HG02852 (cell line): ENCODE measurements around the gene PIK3AP1.
"Not testable (repeated sequence)": the region's sequence is repeated elsewhere in the genome, so short reads cannot be mapped to it uniquely, and the experiment has no call there.

Source experiments
- ATAC-seq: cut with Tn5 transposase; IDR thresholded peaks from one replicate; pipeline ENCODE4 v1.9.1; 2021; ENCODE audit warnings: mild to moderate bottlenecking, moderate library complexity; ENCODE audit not compliant: unreplicated experiment

Gene PIK3AP1

DNA sequence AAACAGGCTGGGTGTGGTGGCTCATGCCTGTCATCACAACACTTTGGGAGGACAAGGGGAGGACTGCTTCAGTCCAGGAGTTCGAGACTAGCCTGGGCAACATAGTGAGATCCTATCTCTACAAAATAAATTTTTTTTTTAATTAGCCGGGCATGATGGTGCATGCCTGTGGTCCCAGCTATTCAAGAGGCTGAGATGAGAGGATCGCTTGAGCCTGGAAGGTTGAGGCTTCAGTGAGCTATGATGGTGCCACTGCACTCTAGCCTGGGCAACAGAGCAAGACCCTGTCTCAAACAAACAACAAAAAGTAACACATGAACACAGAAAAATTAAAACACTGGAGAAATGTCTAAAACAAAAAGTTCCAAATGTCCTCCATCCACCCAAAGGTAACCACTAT lies 22.9 kb downstream of the PIK3AP1 start:
- no peak for ATAC-seq

DNA sequence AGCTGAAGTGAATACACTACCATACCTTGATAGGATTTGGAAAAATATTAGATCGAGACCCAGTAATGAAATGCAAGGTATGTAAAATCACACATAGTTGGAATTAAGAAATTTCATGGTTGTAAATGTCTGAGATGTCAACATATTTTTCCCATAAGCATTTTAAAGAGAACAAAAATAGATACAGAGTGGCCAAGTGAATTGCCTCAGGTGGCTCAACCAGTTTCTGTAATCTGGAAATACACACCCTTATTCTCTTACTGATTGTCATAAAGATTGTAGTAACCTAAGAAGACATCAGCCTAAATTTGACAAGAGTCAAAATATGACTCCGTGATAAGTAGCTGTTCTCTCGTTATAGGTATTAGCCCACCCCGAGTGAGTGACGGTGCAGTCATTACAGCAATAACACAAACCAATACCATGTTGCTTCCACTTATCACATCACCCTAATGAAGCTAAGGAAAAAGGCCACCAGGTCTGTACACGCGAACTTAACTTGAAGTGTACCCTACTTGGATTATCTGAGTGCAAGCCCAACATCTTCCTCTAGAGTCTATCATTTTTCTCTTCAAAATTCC lies 23.4 kb downstream of the PIK3AP1 start:
- ATAC-seq: no peak

DNA sequence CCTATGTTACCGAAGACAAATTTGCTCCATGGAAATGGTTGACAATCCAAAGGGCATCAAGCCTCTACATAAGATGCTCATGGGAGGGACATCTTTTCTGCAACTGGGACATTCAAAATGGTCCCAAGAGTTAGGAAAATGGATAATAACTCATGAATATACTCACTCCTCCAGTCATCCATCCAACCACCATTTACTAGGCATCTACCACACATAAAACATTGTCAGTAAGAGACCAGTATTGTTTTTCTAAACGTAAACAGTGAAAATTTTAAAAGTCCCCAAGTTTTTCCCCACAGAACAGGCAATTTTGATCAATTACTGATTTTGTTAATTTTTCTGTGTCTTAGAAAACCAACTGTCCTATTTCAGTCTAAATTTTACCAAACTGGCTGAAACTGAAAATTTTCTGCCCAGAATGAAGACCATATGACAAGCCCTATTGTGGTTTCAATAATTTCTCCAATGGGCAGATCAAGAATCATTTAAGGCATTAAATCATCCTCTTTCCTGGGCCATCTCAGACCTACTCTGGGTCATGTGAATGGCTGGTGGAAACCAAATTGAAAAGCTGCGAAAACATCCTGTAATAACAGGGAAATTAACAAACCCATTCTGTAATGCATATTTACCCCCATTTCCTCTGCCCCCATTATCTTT lies 24.2 kb downstream of the PIK3AP1 start:
- ATAC-seq: no peak

DNA sequence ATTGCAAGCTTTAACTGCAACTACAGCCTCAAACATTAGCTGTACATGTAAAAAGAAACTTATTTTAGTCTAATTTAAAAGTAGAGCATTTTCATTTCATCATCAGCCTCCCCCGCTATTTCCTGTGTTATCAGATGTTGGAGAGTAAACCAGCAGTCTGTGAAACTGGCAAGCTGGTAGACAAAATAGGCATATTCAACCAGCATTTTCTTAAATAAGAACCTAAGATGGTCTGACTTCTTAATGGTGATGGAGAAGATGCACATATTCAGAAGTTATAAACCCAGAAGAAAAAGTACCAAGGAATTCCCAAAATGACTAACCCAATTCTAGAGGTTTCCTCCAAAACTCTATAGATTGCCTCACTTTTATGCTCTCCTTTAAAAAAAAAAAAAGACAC lies 24.9 kb downstream of the PIK3AP1 start:
- ATAC-seq: no peak

DNA sequence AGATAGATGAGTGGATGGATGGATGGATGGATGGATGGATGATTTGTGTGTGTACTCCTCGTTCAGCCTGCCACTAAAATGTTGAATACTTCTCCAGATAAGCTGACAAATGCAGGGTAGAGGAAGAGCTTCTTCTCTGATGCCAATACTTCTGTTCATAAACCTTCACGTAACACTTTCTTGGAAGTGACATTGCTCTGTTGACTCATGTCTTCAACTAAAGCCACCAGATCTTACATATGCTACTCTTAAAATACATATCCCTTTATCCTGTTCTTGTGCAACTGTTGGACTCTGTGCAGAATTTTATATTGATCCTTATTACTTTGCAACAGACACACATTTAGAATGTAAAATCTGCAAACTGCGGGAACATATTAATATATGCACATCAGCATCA lies 26.9 kb downstream of the PIK3AP1 start:
- no peak for ATAC-seq

DNA sequence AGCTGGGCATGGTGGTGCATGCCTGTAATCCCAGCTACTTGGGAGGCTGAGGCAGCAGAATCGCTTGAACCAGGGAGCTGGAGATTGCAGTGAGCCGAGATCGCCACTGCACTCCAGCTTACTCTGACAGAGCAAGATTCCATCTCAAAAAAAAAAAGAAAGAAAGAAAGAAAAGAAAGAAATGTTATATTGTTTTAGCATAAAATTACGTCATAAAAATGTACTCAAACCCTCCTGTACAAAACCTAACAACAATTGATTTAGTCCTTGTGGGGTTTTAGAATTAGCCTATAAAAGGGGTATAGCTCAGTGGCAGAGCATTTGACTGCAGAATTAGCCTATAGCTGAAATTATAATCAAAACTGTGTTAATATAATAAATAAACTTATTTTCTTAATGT lies 27.9 kb downstream of the PIK3AP1 start:
- ATAC-seq: no peak

DNA sequence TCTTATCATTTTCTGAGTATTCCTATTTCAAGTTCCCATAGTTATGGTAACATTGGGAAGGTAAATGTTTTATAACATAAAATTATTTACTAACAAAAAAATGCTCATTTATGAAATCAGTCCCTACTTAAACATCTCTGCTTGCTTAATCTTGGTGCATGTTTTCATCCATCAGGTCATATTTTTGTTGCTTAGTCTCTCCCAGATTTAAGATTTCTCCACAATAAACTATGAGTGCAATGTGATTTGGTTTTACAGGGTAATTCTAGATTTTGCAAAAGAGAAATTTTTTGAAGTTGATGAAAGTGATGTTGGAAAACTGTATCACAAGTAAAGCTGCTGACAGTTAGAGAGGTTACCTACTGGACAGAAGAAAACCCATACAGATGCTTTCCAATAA lies 28.6 kb downstream of the PIK3AP1 start:
- ATAC-seq: no peak

DNA sequence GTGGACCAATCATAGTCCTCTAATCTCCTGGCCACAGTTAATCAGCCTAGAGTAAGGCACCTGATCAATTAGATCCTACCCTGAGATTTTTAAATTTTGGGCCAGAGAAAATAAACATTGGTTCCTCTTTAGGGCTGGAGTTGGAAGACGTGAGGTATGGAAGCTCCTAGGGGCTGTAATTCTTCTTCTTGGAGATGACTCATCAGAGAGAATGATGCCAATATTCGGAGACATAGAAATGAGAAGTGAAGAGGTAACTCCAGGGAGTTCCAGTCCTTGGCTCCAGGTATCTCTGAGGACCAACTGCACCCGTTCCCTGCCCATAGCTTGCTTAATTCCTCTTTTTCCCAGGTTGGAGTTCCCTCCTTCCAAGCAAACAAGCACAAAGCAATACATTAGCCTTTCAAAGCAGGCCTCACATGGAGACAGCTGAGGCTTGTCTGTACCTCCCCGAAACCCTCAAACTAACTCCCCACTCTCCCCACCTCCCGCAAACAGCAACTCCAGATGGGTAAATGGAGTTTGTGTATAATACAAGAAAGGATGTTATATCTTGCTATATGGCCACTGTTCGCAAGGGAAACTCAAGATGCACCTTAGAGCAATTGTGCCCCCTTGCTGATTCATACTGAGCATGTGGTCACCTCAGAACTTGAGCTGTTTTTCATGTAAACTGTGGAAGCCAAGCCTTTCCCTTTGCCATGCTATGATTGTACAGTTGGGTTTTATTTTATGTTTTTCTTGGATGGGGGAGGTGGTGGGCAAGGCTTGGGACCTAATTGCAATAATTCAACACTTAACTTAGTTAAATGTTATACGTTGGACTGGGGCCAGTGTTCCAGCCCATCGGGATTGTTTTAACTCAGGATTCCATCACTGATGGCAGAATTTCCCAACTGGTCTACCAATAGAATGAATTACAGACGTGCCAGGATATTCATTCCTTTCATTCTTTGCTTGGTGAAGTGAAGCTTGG lies 29.3 kb downstream of the PIK3AP1 start:
- no peak for ATAC-seq

DNA sequence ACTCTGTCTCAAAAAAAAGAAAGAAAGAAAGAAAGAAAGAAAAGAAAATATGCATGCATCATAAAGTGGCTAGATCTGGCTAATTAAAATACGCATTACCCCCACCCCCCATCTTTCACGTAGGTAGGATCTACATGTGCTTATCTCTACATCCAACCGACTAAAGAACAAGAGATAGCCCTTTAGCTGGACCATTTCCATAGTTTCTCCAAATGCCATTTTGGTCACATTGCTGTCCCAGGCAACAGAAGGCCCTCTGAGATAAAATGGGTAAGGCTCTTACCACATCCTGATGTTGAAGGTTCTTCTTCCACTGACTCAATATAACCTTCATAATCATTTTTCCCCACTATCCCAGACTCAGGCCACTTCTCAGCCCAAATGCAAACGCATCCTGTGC lies 31.5 kb downstream of the PIK3AP1 start:
- no peak for ATAC-seq

DNA sequence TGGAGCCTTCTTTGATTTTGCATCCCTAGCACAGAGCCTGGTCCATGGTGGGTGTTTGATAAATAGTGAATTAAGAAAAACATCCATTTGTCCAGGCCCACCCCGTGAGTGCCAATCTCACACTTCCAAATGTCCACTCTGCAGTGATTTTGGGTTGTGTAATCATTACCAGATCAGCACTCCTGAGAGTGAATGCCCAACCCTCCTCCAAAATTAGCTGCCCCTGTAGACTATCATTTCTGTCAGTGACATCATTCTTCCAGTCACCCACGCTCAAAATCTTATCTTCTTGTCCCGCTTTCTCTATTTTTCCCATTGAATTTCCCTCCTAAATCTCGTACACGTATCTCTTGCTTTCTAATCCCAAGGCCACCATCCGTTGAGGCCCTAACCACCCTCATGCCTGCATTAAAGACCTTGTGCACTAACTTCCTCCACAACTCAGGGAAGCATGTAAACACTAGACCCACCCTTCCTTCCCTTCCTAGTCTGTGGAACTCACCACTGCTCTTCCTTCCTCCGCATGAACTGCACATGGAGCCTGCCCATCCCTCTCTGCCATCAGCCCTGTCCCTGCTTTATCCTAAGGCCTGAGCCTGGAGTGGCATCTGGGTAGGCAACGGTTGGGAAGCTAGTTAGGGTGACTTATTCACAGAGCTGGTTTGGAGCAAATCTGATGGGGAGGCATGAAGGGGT lies 32.8 kb downstream of the PIK3AP1 start:
- no peak for ATAC-seq

DNA sequence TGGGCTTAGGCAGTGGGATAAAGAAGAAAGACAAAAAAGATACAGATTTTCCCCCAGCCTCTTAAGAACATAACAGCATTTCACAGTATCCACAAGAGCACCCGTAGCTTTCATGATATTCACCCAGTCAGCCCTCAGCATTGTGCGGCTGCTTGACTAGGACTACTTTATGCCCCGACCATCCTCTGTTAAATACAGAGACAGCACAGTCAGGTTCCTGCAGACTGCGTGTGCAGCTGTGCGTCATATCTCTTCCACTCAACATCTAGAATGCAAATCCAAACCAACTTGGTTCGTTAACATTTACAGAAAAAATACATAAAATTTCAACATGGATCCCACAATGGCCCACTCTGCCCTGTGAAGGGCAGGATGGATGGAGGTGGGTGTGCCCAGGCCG lies 33.8 kb downstream of the PIK3AP1 start:
- ATAC-seq: no peak

DNA sequence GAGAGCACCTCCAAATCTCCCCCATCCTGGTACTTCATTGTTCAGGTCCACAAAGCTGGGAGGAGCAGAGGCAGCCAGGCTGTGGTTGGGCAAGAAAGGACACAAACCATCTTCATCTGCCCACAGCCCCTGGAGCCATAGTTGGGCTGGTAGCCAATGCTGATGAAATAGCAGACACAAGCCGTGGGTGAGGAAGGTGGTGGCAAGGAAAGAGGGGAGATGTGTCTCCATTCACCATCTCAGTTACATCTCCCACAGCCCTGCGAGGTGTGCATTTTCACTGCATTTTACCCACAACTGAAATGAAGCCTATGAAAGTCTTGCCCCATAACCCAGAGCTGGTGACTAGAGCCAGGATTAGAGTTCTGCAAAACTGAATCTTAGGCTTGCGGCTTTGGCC lies 35.0 kb downstream of the PIK3AP1 start:
- ATAC-seq: no peak

DNA sequence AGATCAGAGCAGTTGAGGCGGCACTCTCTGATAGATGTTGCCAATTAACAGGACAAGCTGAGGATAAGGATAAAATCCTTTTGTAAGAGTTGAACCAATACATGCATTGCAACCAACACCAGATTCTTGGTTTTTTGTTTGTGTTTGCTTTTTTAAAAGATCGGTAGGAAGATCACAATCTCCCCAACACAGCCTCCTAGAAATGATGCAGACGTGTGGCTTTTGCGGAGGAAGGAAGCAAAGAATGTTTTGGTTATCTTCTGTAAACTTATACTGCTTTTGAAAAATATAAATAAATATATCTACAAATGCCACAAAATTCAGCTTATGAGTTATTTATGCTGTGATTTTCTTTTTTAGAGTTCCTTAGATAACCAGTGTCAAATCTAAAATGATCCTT lies 35.5 kb downstream of the PIK3AP1 start:
- ATAC-seq: no peak

DNA sequence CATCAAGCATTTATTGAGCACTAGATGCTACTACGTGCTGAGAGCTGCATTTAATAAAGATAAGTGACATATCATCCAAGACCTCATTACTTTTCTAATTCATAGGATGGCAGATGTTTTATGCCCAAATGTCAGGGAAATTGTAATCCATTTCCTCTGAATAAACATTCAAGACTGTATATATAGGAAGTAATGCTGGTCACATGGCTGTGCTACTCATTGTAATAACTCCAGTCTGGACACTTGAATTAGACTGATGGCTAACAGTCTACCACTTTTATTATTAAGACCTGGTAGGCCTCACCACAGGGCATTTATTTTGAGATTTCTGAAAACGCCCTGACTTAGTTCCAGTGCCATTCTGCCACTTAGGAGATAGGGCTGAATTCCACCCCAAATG lies 36.6 kb downstream of the PIK3AP1 start:
- ATAC-seq: no peak

DNA sequence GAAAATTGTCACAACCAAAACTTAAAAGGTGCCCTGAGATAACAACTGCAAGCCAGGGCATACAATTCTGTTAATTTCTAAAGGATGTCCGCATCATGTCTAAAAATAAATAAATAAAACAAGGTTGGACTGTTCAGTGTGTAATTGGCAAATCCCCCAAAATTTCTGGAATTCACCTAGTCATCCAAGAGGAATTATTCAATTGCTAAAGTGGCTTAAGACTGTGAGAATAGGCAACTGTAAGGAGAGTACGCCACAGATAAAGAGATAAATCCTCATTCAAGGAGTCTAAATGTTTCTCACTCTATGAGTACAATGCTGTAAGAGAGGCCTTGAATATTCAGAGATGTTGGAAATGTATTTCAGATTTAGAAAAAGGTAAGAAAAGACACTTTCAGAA lies 37.2 kb downstream of the PIK3AP1 start:
- ATAC-seq: no peak

DNA sequence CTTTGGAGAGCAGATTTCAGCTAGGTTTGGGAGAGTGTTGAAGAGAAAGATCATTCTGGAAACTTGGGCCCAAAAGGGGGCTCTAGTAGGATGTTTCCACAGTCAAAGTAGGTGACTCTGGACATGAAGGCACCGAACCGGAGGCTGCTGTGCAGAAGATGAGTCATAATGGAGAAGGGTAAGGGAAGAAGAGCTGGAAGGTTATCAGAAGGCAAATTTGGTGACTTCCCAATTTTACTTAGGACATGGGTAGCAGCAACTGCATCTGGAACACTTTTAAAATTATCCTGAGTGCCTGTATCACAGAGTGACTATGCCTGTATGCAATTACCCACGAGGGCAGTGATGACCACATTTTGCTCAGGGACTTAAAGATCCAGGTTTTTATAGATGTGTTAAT lies 38.8 kb downstream of the PIK3AP1 start:
- ATAC-seq: no peak

DNA sequence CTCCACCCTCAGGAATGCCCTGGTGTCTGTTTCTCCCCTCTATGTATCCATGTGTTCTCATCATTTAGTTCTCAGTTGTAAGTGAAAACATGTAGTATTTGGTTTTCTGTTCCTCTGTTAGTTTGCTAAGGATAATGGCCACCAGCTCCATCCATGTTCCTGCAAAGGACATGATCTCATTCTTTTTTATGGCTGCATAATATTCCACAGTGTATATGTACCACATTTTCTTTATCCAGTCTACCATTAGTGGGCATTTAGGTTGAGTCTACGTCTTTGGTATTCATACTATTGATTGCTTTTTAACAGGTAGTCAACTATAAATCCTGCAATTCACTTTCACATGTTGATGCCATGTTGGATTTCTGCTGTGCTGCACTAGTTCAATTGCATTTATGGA lies 39.9 kb downstream of the PIK3AP1 start:
- ATAC-seq: not testable (repeated sequence)

DNA sequence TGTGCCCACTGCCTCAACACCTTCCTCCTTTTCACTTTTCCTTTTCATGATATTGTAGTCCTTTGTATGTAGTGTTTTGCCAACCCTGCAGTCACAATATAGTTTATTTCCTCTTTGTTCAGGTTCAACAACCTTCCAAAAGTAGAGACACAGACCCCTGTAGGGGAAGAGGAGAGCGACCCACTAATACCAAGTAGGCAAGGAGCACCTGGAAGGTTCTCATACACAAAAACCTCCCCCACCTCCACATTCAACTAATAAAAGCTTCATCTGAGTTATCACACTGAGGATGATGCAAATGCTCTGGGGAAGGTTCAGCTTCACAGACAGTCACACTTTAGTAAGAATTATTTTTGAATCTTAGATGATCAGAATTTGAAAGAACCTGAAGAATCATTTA lies 41.6 kb downstream of the PIK3AP1 start:
- no peak for ATAC-seq

DNA sequence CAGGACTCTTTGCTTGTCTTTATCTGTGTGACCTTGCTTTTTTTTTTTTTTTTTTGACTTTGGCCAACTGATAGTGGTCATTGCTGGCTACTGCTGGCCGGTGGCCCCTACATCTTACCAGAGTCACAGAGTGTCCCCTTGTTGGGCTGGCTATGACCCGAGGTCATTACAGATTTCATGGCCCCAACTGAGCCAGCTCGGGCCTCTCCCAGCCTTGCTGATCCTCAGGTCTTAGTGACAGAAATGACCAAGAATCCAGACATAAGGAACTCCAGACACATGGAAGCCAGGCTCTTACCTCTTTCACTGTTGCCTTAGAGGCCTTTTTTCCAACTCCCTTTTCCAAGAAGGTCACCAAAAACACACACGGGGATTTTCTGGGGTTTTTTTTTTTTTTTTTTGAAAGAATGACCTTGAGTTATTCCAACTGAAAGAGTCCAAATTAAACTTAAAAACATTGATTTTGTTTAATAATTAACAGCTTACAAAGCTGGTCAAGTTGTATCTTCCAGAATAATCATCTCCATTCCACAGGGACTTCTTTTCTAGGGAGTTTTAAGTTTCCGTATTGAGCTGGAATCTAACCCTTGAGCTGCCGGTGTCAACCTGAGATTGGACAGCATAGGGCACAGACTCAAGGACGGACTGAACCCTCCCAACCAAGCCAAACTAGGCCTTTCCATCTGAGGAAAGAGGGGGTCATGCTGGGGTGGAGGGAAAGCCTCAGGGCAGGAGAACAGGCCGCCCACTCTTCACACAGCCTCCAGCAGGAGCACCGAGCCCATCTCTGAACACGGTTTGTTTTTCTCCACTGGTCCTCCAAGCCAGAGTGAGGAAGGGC lies 43.8 kb downstream of the PIK3AP1 start:
- ATAC-seq: no peak

DNA sequence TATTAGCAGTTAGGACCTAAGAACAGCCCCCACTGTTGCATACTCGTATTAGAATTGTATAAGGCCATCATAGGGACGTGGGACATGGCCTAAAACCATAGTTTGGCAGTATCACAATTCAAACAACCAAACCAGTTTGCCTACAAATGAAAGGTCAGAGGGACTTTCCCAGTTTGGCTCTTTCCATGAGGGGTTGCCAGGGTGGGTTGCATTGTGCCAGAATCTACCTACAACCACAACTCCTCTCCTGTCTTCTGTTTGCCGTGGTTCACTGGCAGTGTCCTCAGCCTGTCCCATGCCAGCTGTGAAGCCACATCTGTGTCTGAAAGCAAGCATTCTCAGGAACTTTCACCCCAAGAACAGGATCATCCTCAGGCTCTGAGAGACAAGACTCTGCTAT lies 44.5 kb downstream of the PIK3AP1 start:
- ATAC-seq: no peak
